Adrenal gland (tissue), 12 donors: ENCODE measurements around the gene DNAH2. TPM values are rescaled to one million over a fixed set of nuclear protein-coding genes. Genes with fewer than 3 reads are reported as not detected.

ENCODE experiments used
- DNase-seq, 7 donors: peaks; one replicate each; pipeline ENCODE4 v3.0.0-alpha.2; 2019 to 2020
- H3K27ac ChIP-seq, 5 donors: fragments of 200-600 bp; sonication (generic) in 4 of 5; 1 replicate in 3 of 5; 2 replicates in 2 of 5; pipeline versions ENCODE4 v1.5.1 to v1.8.0; 2016 to 2020; ENCODE audit warnings: mild to moderate bottlenecking in 1 of 5
- H3K27me3 ChIP-seq: fragments of 200-600 bp; 2 replicates; pipeline ENCODE4 v1.8.0; 2021
- H3K36me3 ChIP-seq, 2 donors: fragments of 200-600 bp; replicated peaks in 1 of 2; 1 replicate in 1 of 2; 2 replicates in 1 of 2; pipeline versions ENCODE4 v1.5.1 to v1.8.0; 2018 to 2022
- H3K4me1 ChIP-seq, 2 donors: fragments of 200-600 bp; replicated peaks in 1 of 2; 1 replicate in 1 of 2; 2 replicates in 1 of 2; pipeline versions ENCODE4 v1.5.1 to v1.8.0; 2018 to 2021
- H3K4me3 ChIP-seq, 4 donors: fragments of 200-600 bp; sonication (generic) in 3 of 4; one replicate each; pipeline ENCODE4 v1.5.1; 2016 to 2018
- H3K9me3 ChIP-seq, 3 donors: fragments of 200-600 bp; sonication (generic) in 1 of 3; replicated peaks in 1 of 3; 1 replicate in 2 of 3; 2 replicates in 1 of 3; pipeline versions ENCODE4 v1.5.1 to v1.8.0; 2016 to 2021
- CTCF ChIP-seq, 6 experiments: fragments of 450-650 bp in 4 of 6; fragments of 200-600 bp in 2 of 6; sonication (generic) in 1 of 6; IDR thresholded peaks; 1 replicate in 5 of 6; 2 replicates in 1 of 6; pipeline versions ENCODE4 v1.5.1 to v1.8.0; 2016 to 2021; ENCODE audit warnings: antibody characterized with exemption in 6 of 6, mild to moderate bottlenecking in 2 of 6, moderate library complexity in 1 of 6
- POLR2A ChIP-seq, 2 donors: fragments of 450-650 bp; IDR thresholded peaks; one replicate each; pipeline ENCODE4 v1.6.1; 2017; ENCODE audit warnings: antibody characterized with exemption in 2 of 2, mild to moderate bottlenecking in 2 of 2, moderate library complexity in 1 of 2
- WGBS, 4 donors: extraction: QIAGEN DNeasy Blood & Tissue Kit in 2 of 4; methylation state at CpG; one replicate each; pipeline versions ENCODE4 v1.1.5 to v1.1.7; 2013 to 2017; 5-methylcytosine and 5-hydroxymethylcytosine counted together
- intact Hi-C, 2 donors: fragments of 100-400 bp; cut with DNase I; formaldehyde crosslinking; loops; one replicate each; pipeline versions ENCODE4 v1.14.1 to v1.15.0; 2022 to 2023
- polyA plus RNA-seq, 3 donors: library from polyadenylated mRNA; stranded (reverse); fragments of 200-250 nt in 2 of 3; fragments of 350-450 nt in 1 of 3; fragmentation: Illumina TruSeq in 1 of 3; extraction: RNeasy Lipid Tissue Mini Kit (QIAGEN cat#74804) in 1 of 3; gene quantifications; one replicate each; pipeline ENCODE4 v1.2.3, GENCODE V29; 2013 to 2014
- total RNA-seq, 9 donors: library from RNA; depleted of rRNA in 4 of 9; stranded (reverse); fragments of >200 nt in 4 of 9; fragments of 120-200 nt in 1 of 9; fragmentation: NEBNext Ultra II Directional in 1 of 9; extraction: Animal tissue kit (Norgen Biotek cat#: 25700) in 1 of 9; gene quantifications; one replicate each; pipeline versions ENCODE4 v1.1.0 to v1.2.4, GENCODE V29; 2013 to 2023
- donor health status: healthy with polysubstance abuse.
- donor health status: Bipolar disorder and iron deficiency.
- donor health status: DM: yes; HTN: yes; CAD: no.
- donor health status: DM: no; HTN: no; CAD: no.
- donor health status: DM: no; HTN: no; CAD: no.
- donor health status: DM: yes; HTN: yes; CAD: no.

Gene DNAH2
- total and polyA plus RNA-seq, 12 donors, result 0.02 to 0.26 (median 0.07) TPM

DNA sequence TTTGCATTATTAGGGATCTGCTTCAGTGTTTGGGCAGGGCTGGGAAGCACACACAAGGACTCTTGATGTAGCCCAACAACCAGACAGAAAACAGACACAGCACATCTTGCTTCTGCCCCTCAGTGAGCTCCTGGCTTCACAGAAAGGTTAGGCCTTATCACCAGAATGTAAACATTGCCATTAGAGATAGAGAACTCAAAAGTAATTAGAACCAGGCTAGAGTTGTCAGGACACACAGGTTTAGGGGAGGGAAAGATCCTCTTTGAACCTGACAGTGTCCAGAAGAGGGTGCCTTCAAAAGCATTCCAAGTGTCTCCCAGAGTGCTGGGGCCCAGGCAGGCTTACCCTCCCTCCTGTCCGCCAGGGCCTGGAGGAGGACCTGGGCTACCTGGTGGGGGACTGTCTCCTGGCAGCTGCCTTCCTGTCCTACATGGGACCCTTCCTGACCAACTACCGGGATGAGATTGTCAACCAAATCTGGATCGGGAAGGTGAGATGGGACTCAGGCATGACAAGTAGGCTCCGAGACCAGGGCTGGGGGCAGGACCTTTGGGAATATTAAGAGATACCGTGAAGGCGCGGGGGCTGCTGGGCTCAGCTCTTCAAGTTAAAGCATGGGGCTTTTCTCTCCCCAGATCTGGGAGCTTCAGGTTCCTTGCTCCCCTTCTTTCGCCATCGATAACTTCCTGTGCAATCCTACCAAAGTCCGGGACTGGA is 99.5 kb downstream of the DNAH2 start:
- Histone ChIP-seq H3K4me1 (no peaks in the 10 kb centered on the region), H3K27me3 (no peaks in the 10 kb centered on the region), H3K4me3 (no peak overlapping the region), H3K9me3 (no peaks in the 10 kb centered on the region), H3K27ac (no peak overlapping the region), H3K36me3 (no peaks in the 10 kb centered on the region)
- WGBS, 4 donors, result 79 to 91% (median 82%) methylated on average over 7 to 10 of the region's 10 CpGs
- TF ChIP-seq CTCF (IDR thresholded peaks at IDR 0.05), result no peak
- intact Hi-C loops, result loop anchor here in 1 of 2 donors (10.0 kb wide), 1 partner anchor 178 kb away; no protein-coding TSS in a partner anchor
- DNase-seq, result no peak

- intact Hi-C loops, result loop anchor here in 1 of 2 donors (10.0 kb wide), 1 partner anchor 177 kb away; no protein-coding TSS in a partner anchor
- no peaks in the 10 kb centered on the region for H3K4me1 ChIP-seq
- DNase-seq, result no peak
- H3K27me3 ChIP-seq, result no peaks in the 10 kb centered on the region
- H3K27ac ChIP-seq, result no peak overlapping the region
- 66 to 94% (median 80%) methylated on average over 5 to 9 of the region's 9 CpGs for WGBS, 4 donors
- H3K4me3 ChIP-seq, result no peak overlapping the region
- TF ChIP-seq CTCF (IDR thresholded peaks at IDR 0.05), result no peak
- no peak for TF ChIP-seq POLR2A (IDR thresholded peaks at IDR 0.05)
- H3K9me3 ChIP-seq, result no peaks in the 10 kb centered on the region
- no peaks in the 10 kb centered on the region for H3K36me3 ChIP-seq
Measured at GRCh38 chr17:7817643-7817964, 100.1 kb downstream of the DNAH2 start.

GRCh38 chr17:7818026-7818425 is 100.5 kb downstream of the DNAH2 start:
- 79 to 87% (median 84%) methylated on average over 8 to 10 of the region's 10 CpGs for WGBS, 4 donors
- intact Hi-C loops, result loop anchor here in 1 of 2 donors (10.0 kb wide), 1 partner anchor 177 kb away; no protein-coding TSS in a partner anchor
- Histone ChIP-seq H3K4me3 (no peak overlapping the region), H3K36me3 (no peaks in the 10 kb centered on the region), H3K9me3 (no peaks in the 10 kb centered on the region), H3K27me3 (no peaks in the 10 kb centered on the region), H3K4me1 (no peaks in the 10 kb centered on the region), H3K27ac (no peak overlapping the region)
- no peak for TF ChIP-seq POLR2A (IDR thresholded peaks at IDR 0.05)
- DNase-seq, result no peak

- H3K4me1 ChIP-seq, result no peaks in the 10 kb centered on the region
- WGBS, 4 donors, result 85 to 90% (median 87%) methylated on average over 18 to 27 of the region's 27 CpGs
- intact Hi-C loops, result loop anchor here in 1 of 2 donors (10.0 kb wide), 1 partner anchor 176 kb away; no protein-coding TSS in a partner anchor
- H3K36me3 ChIP-seq, result no peaks in the 10 kb centered on the region
- H3K27me3 ChIP-seq, result no peaks in the 10 kb centered on the region
- H3K9me3 ChIP-seq, result no peaks in the 10 kb centered on the region
- no peak overlapping the region for H3K4me3 ChIP-seq
- TF ChIP-seq CTCF (IDR thresholded peaks at IDR 0.05) (no peak), POLR2A (IDR thresholded peaks at IDR 0.05) (no peak)
- H3K27ac ChIP-seq, result no peak overlapping the region
- no peak for DNase-seq
Measured at GRCh38 chr17:7818746-7819645, 101.5 kb downstream of the DNAH2 start.
